ENCODE results near the gene GZMM. TPM values are rescaled to one million over a fixed set of nuclear protein-coding genes. Genes with fewer than 3 reads are reported as not detected.
A peak's percentile ranks its signal among the peaks of the same experiment; 100 is the strongest.

GZMM gene
- total and polyA plus RNA-seq, 9 donors, result 0.31 to 1.7 (median 0.52) TPM; not detected in 2

DNA sequence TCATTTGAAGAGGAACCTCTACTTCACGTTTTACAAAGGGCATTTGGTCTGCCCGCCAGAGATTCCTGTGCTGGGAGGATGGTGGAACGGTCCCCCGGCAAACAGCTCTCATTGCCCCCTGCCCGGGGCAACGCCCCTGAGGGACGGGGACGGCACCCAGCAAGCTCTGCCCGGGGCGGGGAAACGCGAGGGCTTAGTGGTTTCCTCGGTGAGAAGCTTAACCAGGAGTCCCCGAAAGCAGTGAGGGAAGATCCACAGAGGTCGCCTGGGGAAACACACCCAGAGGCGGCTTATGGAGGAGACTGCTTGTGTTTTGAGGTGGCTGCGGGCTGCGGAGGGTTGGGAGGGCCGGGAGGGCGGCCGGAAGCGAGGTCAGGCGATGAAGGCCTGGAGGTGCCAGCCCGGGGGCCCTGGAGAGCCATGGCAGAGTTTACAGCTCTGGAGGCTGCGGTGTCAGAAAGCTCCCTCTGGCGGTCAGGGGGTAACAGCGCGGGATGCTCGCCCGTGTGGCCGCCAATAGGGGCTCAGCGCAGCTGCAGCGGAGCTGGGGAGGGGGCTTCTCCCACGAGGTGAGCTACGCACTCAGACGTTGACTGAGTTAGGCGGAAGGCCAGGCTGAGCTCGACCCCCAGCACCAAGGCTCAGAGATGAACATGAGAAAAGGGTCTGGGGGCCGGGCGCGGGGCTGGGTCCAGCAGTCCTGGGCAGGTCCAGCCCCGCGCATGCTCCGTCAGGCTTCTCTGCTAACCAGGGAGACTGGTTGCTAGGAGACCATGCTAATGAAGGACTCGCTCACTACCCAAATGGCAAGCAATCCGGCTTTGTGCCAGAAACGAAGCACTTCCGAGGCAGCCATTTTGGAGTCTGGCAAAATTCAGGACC is 37.2 kb upstream of the GZMM start:
- peak in 4 of 5 donors; percentile 96 to 99 (median 99) for DNase-seq
- H3K27ac ChIP-seq, result peak overlapping the region; percentile 70 to 94
- no peaks in the 10 kb centered on the region for H3K27me3 ChIP-seq
- no peaks in the 10 kb centered on the region for H3K36me3 ChIP-seq
- peaks cover 6% of the 10 kb centered on the region for H3K4me1 ChIP-seq (ENCODE audit: insufficient read depth)
- no peaks in the 10 kb centered on the region for H3K9me3 ChIP-seq
- 6 to 8% (median 6%) methylated on average over 47 to 48 of the region's 48 CpGs for WGBS, 3 donors
- TF ChIP-seq EP300 (IDR thresholded peaks at IDR 0.05), result no peak
- TF ChIP-seq, protein P1, sequence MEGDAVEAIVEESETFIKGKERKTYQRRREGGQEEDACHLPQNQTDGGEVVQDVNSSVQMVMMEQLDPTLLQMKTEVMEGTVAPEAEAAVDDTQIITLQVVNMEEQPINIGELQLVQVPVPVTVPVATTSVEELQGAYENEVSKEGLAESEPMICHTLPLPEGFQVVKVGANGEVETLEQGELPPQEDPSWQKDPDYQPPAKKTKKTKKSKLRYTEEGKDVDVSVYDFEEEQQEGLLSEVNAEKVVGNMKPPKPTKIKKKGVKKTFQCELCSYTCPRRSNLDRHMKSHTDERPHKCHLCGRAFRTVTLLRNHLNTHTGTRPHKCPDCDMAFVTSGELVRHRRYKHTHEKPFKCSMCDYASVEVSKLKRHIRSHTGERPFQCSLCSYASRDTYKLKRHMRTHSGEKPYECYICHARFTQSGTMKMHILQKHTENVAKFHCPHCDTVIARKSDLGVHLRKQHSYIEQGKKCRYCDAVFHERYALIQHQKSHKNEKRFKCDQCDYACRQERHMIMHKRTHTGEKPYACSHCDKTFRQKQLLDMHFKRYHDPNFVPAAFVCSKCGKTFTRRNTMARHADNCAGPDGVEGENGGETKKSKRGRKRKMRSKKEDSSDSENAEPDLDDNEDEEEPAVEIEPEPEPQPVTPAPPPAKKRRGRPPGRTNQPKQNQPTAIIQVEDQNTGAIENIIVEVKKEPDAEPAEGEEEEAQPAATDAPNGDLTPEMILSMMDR (IDR thresholded peaks at IDR 0.05), result peak; percentile 94 to 99 (median 98)
- TF ChIP-seq POLR2A (IDR thresholded peaks at IDR 0.05), result peak; percentile 41
- intact Hi-C loops (cut with DNase I), result no loop called here
- peak overlapping the region; percentile 94 for H3K4me3 ChIP-seq

DNA sequence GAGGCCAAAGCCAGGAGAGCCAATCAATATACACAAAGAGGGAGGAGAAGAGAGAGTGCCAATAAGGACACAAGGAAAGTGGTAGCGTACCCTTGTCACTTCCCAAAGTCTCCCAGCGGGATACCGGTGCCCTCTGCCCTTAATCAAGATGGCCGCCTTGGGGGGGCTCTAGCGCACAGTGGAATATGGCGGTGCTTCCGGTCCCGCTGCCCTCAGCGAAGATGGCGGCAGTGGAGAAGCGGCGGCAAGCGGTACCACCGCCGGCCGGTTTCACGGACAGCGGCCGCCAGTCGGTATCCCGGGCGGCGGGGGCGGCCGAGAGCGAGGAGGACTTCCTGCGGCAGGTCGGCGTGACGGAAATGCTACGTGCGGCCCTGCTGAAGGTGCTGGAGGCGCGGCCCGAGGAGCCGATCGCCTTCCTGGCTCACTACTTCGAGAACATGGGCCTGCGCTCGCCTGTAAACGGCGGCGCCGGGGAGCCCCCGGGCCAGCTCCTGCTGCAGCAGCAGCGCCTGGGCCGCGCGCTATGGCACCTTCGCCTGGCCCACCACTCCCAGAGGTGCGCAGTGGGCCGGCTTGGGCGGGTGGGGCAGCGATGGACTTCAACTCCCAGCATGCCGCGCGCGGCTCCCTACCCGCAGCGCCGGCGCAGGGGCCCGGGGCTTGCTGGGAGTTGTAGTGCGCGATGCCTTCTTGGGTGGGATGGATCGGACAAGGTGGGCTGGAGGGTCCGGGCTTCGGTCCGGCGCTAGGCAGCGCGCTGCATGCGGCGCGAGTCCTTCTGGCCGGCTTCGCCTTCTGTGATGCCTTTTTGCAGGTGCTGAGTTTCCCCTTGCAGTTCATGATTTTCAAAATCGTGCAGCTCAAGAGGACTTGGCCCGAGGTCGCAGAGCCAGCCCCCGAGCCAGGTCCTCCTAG is 36.3 kb upstream of the GZMM start, which contains the start of gene TPGS1:
TSS of gene TPGS1 (plus strand) at position 212 of the 918 bp plus-strand sequence. CDS start at position 222, 10 bp downstream.
- peak; percentile 63 to 95 (median 76) for DNase-seq
- Histone ChIP-seq H3K27me3 (no peaks in the 10 kb centered on the region), H3K4me3 (peak within 1 kb of the TSS; percentile 94), H3K27ac (peak within 1 kb of the TSS; percentile 70 to 94), H3K9me3 (no peaks in the 10 kb centered on the region), H3K36me3 (no peaks in the 10 kb centered on the region), H3K4me1 (ENCODE audit: insufficient read depth) (peaks cover 6% of the 10 kb centered on the region)
- intact Hi-C loops (cut with DNase I), result no loop called here
- 0 to 1% (median 0%) methylated on average over 63 to 81 of the region's 81 CpGs for WGBS, 3 donors
- TF ChIP-seq, protein P1 (IDR thresholded peaks at IDR 0.05), result peak in 1 of 3 donors; percentile 19
- TF ChIP-seq POLR2A (IDR thresholded peaks at IDR 0.05) (no peak), EP300 (IDR thresholded peaks at IDR 0.05) (peak; percentile 61)

DNA sequence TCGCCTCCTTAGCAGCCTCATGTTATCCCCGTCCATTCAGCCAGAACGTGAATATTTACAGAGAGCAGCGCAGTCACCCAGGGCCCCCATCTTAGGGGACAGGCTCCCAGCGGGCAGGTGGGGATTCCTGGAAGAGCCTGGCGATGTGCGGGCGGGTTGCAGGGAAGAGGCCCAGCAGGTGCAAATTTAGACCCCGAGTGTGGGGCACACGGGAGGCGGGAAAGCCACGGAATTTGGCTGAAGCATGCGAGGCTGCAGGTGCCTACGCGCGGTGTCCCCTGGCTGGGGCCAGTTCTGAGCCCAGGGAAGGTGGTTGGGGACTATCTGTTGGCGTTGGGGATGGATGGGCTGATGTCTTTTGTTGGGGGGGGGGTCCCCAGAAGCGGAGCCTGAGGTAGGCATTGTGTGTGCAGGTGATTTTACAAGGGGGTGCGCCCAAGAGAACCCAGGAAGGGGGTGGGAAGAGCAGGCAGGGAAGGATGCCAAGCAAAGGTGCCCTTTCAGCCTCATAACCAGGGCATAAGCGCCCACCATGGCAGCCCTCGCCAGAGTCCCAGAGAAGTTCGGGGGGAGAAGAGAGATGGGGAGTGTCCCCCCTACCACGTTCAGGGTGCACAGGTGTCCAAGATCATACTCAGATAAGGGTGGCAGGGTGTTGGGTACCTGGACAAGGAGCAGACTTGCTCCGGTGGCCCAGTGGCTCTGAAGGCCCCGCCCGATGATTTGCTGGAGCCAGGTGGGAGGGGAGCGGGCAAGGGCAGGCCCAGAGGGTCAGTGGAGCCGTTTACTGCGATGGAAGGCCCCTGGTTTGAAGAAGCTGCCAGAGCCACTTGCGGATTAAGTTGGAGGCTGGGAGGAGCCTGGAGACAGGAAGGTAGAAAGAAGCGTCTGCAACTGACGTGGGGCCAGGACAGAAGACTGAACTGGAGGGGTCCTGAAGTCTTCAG is 35.4 kb upstream of the GZMM start:
- no peak overlapping the region for H3K27ac ChIP-seq
- H3K9me3 ChIP-seq, result no peaks in the 10 kb centered on the region
- peaks cover 6% of the 10 kb centered on the region for H3K4me1 ChIP-seq (ENCODE audit: insufficient read depth)

More for the DNA sequence above, 35.4 kb upstream of the GZMM start:
- no peaks in the 10 kb centered on the region for H3K36me3 ChIP-seq
- H3K4me3 ChIP-seq, result peak overlapping the region; percentile 94
- TF ChIP-seq POLR2A (IDR thresholded peaks at IDR 0.05), result no peak
- TF ChIP-seq EP300 (IDR thresholded peaks at IDR 0.05), result no peak
- TF ChIP-seq, protein P1 (IDR thresholded peaks at IDR 0.05), result no peak
- peak in 2 of 5 donors; percentile 50 to 57 for DNase-seq
- 54 to 59% (median 56%) methylated on average over 32 of the region's 32 CpGs for WGBS, 3 donors
- intact Hi-C loops (cut with DNase I), result no loop called here
- H3K27me3 ChIP-seq, result no peaks in the 10 kb centered on the region
